SJSA1 (cell line): Measurements from ENCODE around the gene ERVMER34-1. TPM values are rescaled to one million over a fixed set of nuclear protein-coding genes. Genes with fewer than 3 reads are reported as not detected.

Experiments
- DNase-seq, 2 experiments: peaks; one replicate each; pipeline ENCODE4 v3.0.0-alpha.2; 2015 to 2020; ENCODE audit warnings: low spot score in 2 of 2, low read depth in 1 of 2
- H3K27ac ChIP-seq: fragments of 250-450 bp; sonication (Bioruptor Pico); 2 replicates; pipeline ENCODE4 v1.5.1; 2020; ENCODE audit warnings: mild to moderate bottlenecking, moderate library complexity
- H3K27me3 ChIP-seq: fragments of 250-450 bp; sonication (Bioruptor Pico); replicated peaks from 2 replicates; pipeline ENCODE4 v1.5.1; 2020; ENCODE audit warnings: mild to moderate bottlenecking, moderate library complexity
- H3K36me3 ChIP-seq: fragments of 250-450 bp; sonication (Bioruptor Pico); 2 replicates; pipeline ENCODE4 v1.5.1; 2020; ENCODE audit warnings: mild to moderate bottlenecking
- H3K4me1 ChIP-seq: fragments of 250-450 bp; sonication (Bioruptor Pico); replicated peaks from 2 replicates; pipeline ENCODE4 v1.6.1; 2021; ENCODE audit warnings: mild to moderate bottlenecking
- H3K4me3 ChIP-seq: fragments of 250-450 bp; sonication (Bioruptor Pico); 2 replicates; pipeline ENCODE4 v1.5.1; 2020; ENCODE audit warnings: mild to moderate bottlenecking
- H3K9me3 ChIP-seq: fragments of 250-450 bp; sonication (Bioruptor Pico); replicated peaks from 2 replicates; pipeline ENCODE4 v1.5.1; 2020; ENCODE audit warnings: mild to moderate bottlenecking
- total RNA-seq: library from RNA; depleted of rRNA; stranded (reverse); fragments of >200 nt; shearing (Covaris generic); gene quantifications from 2 replicates; pipeline ENCODE4 v1.2.3, GENCODE V29; 2014; rRNA removed

ERVMER34-1 gene, protein sequence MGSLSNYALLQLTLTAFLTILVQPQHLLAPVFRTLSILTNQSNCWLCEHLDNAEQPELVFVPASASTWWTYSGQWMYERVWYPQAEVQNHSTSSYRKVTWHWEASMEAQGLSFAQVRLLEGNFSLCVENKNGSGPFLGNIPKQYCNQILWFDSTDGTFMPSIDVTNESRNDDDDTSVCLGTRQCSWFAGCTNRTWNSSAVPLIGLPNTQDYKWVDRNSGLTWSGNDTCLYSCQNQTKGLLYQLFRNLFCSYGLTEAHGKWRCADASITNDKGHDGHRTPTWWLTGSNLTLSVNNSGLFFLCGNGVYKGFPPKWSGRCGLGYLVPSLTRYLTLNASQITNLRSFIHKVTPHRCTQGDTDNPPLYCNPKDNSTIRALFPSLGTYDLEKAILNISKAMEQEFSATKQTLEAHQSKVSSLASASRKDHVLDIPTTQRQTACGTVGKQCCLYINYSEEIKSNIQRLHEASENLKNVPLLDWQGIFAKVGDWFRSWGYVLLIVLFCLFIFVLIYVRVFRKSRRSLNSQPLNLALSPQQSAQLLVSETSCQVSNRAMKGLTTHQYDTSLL
- not detected in 2 replicates for total RNA-seq

DNA sequence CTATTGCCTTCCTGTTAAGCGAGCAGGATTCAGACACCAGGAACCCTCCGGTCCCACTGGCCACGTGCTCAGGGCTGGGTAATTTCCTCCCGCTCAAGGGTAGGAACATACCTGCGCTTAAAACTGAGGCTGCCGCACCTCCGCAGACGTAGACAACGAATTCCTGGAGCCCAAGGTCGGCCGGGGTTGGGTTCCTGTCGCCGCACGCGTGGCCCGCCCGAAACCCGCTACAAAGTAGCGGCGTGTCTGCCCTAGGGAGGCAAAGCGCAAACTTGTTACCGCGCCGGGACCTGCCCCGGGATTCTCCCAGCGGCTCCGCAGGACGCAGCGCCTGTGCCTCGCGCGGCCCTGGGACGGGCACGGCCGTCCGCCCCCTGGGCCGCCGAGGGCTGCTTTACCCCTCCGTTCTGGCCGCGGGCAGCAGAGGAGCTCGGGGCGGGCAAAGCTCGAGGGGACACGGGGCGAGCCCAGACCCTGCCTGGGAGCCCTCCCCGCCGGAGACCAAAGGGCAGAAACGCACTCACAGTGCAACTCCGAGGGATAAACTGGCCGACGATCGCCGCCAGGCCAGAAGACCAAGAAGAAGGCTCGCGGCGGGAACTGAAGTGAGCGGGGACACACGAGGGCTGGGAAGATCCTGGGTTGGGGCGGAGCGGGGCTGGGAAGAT is at the start of gene ERVMER34-1:
Gene ERVMER34-1, minus strand, starts transcription at position 607 of the 668 bp plus-strand sequence. CDS start 5,905 bp downstream, outside the sequence.
- no peaks in the 10 kb centered on the region for H3K4me1 ChIP-seq
- no peaks in the 10 kb centered on the region for H3K9me3 ChIP-seq
- H3K36me3 ChIP-seq, result no peaks in the 10 kb centered on the region
- H3K27ac ChIP-seq, result no peak within 1 kb of the TSS
- DNase-seq, result no peak
- H3K4me3 ChIP-seq, result no peak within 1 kb of the TSS
- no peaks in the 10 kb centered on the region; the same call in 1 of the 2 replicates for H3K27me3 ChIP-seq

DNA sequence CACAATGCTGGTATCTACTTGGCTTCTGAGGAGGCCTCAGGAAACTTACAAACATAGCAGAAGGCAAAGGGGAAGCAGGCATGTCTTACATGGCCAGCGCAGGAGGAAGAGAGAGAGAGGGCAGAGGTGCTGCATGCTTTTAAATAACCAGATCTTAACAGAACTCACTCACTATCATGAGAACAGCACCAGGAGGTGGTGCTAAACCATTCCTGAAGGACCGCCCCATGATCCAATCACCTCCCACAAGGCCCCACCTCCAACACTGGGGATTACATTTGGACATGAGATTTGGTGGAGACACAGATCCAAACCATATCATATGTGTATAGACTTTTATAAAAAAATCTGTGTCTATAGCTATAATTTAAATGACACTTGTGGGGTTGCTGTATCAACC is 48.6 kb upstream of the ERVMER34-1 start:
- DNase-seq, result no peak
- H3K9me3 ChIP-seq, result no peaks in the 10 kb centered on the region
- H3K4me1 ChIP-seq, result no peaks in the 10 kb centered on the region
- no peak overlapping the region for H3K4me3 ChIP-seq
- H3K27ac ChIP-seq, result no peak overlapping the region
- H3K27me3 ChIP-seq, result no peaks in the 10 kb centered on the region
- no peaks in the 10 kb centered on the region for H3K36me3 ChIP-seq

DNA sequence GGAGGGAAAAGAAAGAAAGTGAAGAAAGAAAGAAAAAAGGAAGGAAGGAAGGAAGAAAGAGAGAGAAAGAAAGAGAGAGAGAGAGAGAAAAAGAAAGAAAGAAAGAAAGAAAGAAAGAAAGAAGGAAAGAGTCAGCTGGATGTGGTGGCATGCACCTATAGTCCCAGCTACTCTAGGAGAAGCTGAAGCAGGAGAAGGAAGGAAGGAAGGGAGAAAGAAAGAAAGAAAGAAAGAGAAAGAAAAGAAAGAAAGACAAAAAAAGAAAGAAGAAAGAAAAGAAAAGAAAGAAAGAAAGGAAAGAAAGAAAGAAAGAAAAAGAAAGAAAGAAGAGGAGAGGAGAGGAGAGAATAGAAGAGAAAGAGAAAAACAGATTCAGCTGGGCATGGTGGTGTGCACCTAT is 44.3 kb upstream of the ERVMER34-1 start:
- H3K4me1 ChIP-seq, result no peaks in the 10 kb centered on the region
- H3K9me3 ChIP-seq, result no peaks in the 10 kb centered on the region
- no peak for DNase-seq
- no peaks in the 10 kb centered on the region for H3K36me3 ChIP-seq
- no peak overlapping the region for H3K4me3 ChIP-seq
- no peaks in the 10 kb centered on the region for H3K27me3 ChIP-seq
- no peak overlapping the region for H3K27ac ChIP-seq

DNA sequence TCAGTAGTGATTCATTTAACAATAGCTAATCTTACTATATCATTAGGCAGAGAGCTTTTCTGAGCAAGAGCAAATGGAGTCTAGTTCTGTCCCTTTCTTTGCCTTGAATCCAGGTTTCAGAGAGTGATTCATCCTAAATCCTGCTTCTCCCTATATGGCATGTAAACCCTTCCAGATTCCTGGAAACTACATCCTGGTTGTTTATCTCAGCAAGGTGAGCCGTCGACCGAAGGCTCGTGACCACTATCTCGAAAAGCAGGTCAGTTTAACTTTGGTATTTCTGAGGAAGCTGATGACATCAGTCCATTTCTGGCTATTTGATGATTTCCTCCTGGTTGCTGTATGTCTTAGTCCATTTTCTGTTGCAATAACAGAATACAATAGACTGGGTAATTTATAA is 40.7 kb upstream of the ERVMER34-1 start:
- Histone ChIP-seq H3K27me3 (no peaks in the 10 kb centered on the region), H3K9me3 (no peaks in the 10 kb centered on the region), H3K4me1 (no peaks in the 10 kb centered on the region), H3K4me3 (no peak overlapping the region), H3K36me3 (no peaks in the 10 kb centered on the region), H3K27ac (no peak overlapping the region)
- no peak for DNase-seq

DNA sequence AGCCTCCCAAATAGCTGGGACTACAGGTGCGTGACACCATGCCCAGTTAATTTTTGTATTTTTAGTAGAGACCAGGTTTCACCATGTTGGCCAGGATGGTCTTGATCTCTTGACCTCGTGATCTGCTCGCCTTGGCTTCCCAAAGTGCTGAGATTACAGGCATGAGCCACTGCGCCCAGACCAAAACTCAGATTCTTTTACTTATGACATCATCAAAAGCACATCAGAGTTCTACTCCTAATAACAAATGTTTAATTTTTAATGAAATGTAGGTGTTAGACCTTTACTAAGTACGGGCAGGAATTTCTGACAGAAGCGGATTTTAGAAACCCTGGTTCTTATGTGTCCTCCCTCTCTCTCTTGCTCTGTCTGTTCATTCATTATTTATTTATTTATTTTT is 38.5 kb upstream of the ERVMER34-1 start:
- Histone ChIP-seq H3K4me3 (no peak overlapping the region), H3K9me3 (no peaks in the 10 kb centered on the region), H3K27ac (no peak overlapping the region), H3K27me3 (no peaks in the 10 kb centered on the region), H3K36me3 (no peaks in the 10 kb centered on the region), H3K4me1 (no peaks in the 10 kb centered on the region)
- no peak for DNase-seq

DNA sequence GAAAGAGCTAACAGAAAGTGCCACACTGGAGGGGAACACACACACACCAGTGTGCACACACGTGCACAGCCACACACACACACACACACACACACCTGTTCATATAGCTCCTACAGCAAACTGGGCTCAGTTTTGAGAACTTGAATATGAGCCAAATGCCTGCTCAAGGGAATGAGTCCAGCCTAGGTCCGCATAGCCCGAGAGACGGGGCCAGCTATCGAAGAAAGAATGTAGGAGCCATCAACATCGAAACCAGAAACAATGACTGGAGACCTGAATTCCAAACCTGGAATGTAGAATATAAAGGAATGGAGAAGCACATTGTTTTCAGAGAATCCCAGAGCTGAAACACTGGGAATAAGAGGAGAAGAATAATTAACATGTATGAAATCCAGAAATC is 37.6 kb upstream of the ERVMER34-1 start:
- peak in 1 of 2 experiments; percentile 4 for DNase-seq

DNA sequence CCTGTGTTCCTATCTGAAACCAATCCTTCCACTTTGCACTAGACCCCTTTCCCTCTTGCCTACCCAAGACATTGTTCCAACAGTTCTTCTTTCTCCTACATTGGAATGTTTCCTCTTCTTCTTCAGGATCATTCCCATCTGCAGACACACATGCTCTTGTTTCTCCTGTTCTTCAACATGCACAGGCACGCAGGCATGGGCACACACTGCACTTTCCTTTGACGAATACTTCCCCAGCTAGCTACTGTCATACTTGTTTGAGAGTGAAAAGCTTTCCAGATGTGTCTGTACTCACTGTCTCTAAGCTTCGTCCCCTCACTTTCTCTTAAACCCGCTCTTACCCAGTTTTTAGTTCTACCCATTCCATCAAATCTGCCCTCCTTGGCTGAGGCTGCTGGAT is 31.8 kb upstream of the ERVMER34-1 start:
- no peaks in the 10 kb centered on the region for H3K36me3 ChIP-seq
- no peaks in the 10 kb centered on the region for H3K27me3 ChIP-seq
- H3K9me3 ChIP-seq, result no peaks in the 10 kb centered on the region
- H3K4me3 ChIP-seq, result no peak overlapping the region
- H3K4me1 ChIP-seq, result no peaks in the 10 kb centered on the region
- no peak for DNase-seq
- H3K27ac ChIP-seq, result no peak overlapping the region

More for the DNA sequence above, 37.6 kb upstream of the ERVMER34-1 start:
- no peaks in the 10 kb centered on the region for H3K9me3 ChIP-seq
- no peak overlapping the region for H3K4me3 ChIP-seq
- no peaks in the 10 kb centered on the region for H3K36me3 ChIP-seq
- H3K27me3 ChIP-seq, result no peaks in the 10 kb centered on the region
- no peaks in the 10 kb centered on the region for H3K4me1 ChIP-seq
- H3K27ac ChIP-seq, result no peak overlapping the region

DNA sequence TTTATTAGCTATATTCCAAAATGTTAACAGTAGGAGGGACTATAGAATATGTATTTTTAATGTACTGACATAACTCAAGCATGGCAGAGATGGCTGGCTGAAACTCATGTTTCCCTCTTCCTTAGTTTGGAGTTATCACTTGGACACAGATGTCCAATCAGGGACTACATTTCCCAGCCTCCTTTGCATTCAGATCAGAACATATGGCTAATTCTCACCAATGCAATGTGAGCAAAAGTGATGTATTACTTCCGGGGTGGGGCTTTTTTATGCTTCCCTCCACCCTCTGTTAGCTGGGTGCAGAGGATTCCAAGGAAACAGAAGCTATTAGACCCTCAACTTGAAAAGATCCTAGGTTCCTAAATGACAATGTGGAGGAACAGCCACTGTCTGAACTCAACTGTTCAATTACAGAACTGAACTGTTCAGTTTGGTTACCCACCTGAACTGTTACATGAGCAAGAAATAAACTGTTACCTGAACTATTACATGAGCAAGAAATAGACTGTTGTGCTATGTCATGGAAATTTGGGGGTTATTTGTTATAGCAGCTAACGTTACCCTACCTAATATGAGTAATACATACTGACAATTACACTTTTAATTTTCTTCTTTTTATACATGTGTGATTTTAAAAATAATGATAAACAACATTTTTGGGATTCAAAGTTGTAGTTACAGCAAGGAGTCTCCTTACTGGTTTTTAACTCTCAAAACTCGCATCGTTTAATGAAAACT is 29.6 kb upstream of the ERVMER34-1 start:
- no peak overlapping the region for H3K27ac ChIP-seq
- H3K36me3 ChIP-seq, result no peaks in the 10 kb centered on the region
- H3K27me3 ChIP-seq, result 0 out of 2 replicates have a peak, but pooled peaks cover 3% of the 10 kb centered on the region
- no peaks in the 10 kb centered on the region for H3K4me1 ChIP-seq
- DNase-seq, result no peak
- no peaks in the 10 kb centered on the region for H3K9me3 ChIP-seq
- H3K4me3 ChIP-seq, result no peak overlapping the region

DNA sequence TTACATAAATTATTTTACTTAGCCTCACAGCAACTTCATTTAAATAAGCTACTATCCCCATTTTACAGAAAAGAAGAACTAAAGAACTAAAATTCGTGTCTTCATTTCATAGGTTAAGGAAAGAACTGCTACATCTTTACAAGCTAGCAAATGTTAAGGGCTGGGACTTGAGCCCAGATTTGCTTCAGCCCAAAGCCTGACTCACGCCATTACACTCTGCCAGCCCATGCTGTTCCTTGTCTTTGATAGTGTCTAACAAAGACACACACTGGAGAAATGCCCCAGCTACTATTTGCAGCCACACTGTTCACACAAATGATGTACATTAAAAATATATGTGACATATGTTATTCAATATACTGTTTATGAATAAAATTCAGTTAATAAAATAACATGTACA is 29.0 kb upstream of the ERVMER34-1 start:
- no peaks in the 10 kb centered on the region for H3K4me1 ChIP-seq
- DNase-seq, result no peak
- H3K27me3 ChIP-seq, result 0 out of 2 replicates have a peak, but pooled peaks cover 3% of the 10 kb centered on the region
- no peaks in the 10 kb centered on the region for H3K9me3 ChIP-seq
- no peaks in the 10 kb centered on the region for H3K36me3 ChIP-seq
- no peak overlapping the region for H3K4me3 ChIP-seq
- H3K27ac ChIP-seq, result no peak overlapping the region

DNA sequence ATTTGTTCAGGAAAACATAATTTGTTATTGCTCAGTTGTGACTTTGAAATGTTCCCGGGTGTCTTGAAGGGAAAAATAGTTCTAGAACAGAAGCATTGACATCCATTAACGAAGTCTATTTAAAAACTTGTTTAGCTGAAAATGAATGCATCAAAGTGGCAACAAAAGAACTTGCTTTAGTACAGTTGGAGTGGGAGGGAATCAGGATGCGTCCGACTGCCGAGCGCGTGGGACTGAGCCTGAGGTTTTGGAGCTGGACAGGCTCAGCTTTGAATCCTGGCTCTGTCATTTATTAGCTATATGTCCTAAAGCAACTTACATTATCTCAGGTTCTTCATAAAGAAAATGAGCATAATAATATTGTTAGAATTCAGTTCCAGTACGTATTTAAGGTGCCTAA is 9.0 kb upstream of the ERVMER34-1 start:
- DNase-seq, result no peak
- Histone ChIP-seq H3K27ac (no peak overlapping the region), H3K27me3 (no peaks in the 10 kb centered on the region), H3K9me3 (no peaks in the 10 kb centered on the region), H3K36me3 (no peaks in the 10 kb centered on the region), H3K4me1 (no peaks in the 10 kb centered on the region), H3K4me3 (no peak overlapping the region)

DNA sequence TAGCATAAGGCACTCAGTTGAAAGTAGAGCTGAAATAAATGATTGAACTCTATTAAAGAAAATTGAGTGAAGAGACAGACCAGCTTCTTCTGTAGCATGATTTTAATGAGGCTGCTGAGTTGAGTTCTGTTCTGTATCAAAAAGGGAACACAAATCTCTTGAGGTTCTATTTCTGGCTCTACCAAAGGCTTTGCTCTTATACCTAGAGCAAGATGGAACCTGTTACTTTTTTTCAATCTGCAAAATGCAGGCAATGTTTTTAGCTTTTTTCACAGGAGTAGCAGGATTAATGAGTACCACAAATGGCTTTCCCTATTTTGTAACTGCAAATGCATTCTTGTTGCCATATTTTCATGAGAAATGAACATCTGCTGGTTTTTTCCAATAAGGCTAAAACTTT is 4.2 kb upstream of the ERVMER34-1 start:
- no peaks in the 10 kb centered on the region; the same call in 1 of the 2 replicates for H3K27me3 ChIP-seq
- H3K4me3 ChIP-seq, result no peak overlapping the region
- no peaks in the 10 kb centered on the region for H3K36me3 ChIP-seq
- H3K4me1 ChIP-seq, result no peaks in the 10 kb centered on the region
- no peaks in the 10 kb centered on the region for H3K9me3 ChIP-seq
- H3K27ac ChIP-seq, result no peak overlapping the region
- DNase-seq, result no peak

DNA sequence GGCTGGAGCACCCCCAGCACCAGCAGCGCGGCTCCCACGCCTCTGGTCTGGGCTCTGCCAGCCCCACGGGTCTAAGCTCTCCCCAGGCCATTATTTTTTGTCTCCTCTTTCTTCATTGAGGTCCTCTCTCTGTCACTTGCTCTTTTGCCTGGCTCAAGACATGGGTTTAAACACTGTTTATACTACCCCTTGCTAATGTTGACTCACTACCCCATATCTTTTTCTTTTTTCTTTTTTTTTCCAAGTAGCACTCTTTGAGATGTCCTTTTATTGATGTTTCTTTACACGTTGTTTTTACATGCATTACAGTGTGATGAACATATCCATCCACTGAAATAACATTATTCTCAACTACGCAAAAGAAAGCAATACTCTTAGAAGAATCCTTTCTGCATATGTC is 1.7 kb upstream of the ERVMER34-1 start:
- no peak for DNase-seq
- H3K36me3 ChIP-seq, result no peaks in the 10 kb centered on the region
- H3K4me3 ChIP-seq, result no peak overlapping the region
- H3K9me3 ChIP-seq, result no peaks in the 10 kb centered on the region
- no peak overlapping the region for H3K27ac ChIP-seq
- H3K4me1 ChIP-seq, result no peaks in the 10 kb centered on the region
- H3K27me3 ChIP-seq, result no peaks in the 10 kb centered on the region; the same call in 1 of the 2 replicates

DNA sequence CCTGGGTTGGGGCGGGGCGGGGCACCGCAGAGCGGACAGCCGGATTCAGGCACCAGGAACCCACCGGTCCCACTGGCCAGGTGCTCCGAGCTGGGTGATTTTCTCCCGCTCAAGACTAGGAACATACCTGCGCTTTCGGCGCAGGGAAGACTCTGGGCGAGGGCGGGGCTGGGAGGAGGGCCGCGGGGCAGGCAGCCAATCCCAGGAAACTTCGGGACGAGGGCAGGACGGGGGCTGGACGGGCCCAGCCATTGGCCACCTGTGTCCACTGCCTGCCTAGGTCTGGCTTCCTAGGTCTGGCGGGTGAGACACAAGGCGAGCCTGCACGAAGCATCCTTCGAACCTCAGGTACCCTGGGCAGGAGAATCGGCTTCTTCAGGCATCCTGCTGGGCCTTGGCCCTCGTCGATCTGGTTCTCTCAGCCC is 274 bp upstream of the ERVMER34-1 start:
- H3K36me3 ChIP-seq, result no peaks in the 10 kb centered on the region
- no peaks in the 10 kb centered on the region for H3K9me3 ChIP-seq
- H3K27me3 ChIP-seq, result no peaks in the 10 kb centered on the region; the same call in 1 of the 2 replicates
- no peak overlapping the region for H3K27ac ChIP-seq
- no peak overlapping the region for H3K4me3 ChIP-seq
- DNase-seq, result no peak
- H3K4me1 ChIP-seq, result no peaks in the 10 kb centered on the region
